Measurements from ENCODE around the gene FAM156A.
"Not testable (repeated sequence)": the region's sequence is repeated elsewhere in the genome, so short reads cannot be mapped to it uniquely, and the experiment has no call there.

Gene FAM156A

GRCh38 chrX:52983321-52984000, 25.1 kb upstream of the FAM156A start:
- H3K4me1 Mint-ChIP-seq (ENCODE audit: low read depth) = no peaks in the 10 kb centered on the region
- H3K36me3 Mint-ChIP-seq (ENCODE audit: low read depth) = no peaks in the 10 kb centered on the region
- no peak for DNase-seq (ENCODE audit: low spot score)
- no peaks in the 10 kb centered on the region for H3K9me3 Mint-ChIP-seq
- no peak overlapping the region for H3K27ac Mint-ChIP-seq
- H3K4me3 Mint-ChIP-seq = no peak overlapping the region
- H3K27me3 Mint-ChIP-seq (ENCODE audit: low read depth) = no peaks in the 10 kb centered on the region

GRCh38 chrX:52979993-52980392, 21.7 kb upstream of the FAM156A start:
- H3K4me3 Mint-ChIP-seq = no peak overlapping the region

DNA sequence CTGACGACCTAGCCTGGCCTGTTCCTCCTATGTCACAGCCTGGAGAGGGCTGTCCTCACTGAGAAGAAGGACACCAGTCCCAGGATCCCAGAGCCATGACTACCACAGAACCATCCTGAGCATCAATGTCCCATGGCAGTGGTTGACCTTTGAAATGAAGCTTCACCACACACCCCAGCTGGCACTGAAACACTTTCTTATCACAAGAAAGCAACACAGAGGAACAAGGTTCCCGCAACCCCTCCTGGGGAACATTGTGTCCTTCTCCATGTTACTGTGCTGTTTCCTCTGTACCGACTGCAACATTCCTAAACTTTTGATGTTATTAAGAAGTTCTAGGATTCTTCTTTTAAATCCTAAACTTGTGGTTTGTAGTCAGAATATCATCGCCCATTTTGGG, 21.2 kb upstream of the FAM156A start:
- DNase-seq (ENCODE audit: low spot score) = no peak
- Mint-ChIP-seq H3K36me3 (ENCODE audit: low read depth) (no peaks in the 10 kb centered on the region), H3K4me1 (ENCODE audit: low read depth) (no peaks in the 10 kb centered on the region), H3K4me3 (no peak overlapping the region), H3K9me3 (no peaks in the 10 kb centered on the region), H3K27me3 (ENCODE audit: low read depth) (no peaks in the 10 kb centered on the region), H3K27ac (no peak overlapping the region)

More at GRCh38 chrX:52979993-52980392, 21.7 kb upstream of the FAM156A start:
- no peak for DNase-seq (ENCODE audit: low spot score)
- H3K4me1 Mint-ChIP-seq (ENCODE audit: low read depth) = no peaks in the 10 kb centered on the region
- H3K9me3 Mint-ChIP-seq = no peaks in the 10 kb centered on the region
- H3K27ac Mint-ChIP-seq = no peak overlapping the region
- H3K27me3 Mint-ChIP-seq (ENCODE audit: low read depth) = no peaks in the 10 kb centered on the region
- H3K36me3 Mint-ChIP-seq (ENCODE audit: low read depth) = no peaks in the 10 kb centered on the region

DNA sequence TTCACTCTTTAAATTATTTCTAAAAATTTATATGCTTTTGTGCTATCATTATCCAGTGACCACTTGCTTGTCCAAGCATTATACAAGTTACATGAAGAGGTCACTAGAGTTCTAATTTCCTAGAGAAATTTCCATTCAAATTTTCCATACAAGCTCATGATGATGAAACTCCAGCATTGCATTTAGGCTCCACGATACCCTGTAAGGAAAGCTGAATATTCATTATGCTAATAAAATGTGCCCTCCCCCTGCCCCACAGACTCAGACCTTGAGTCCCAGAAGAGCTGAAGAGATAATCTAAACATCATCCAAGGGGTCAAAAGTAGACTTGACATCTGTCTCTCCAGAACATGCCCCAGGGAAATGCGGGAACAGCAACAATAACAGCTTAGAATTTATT, 19.6 kb upstream of the FAM156A start:
- DNase-seq (ENCODE audit: low spot score) = no peak
- no peaks in the 10 kb centered on the region for H3K4me1 Mint-ChIP-seq (ENCODE audit: low read depth)
- no peaks in the 10 kb centered on the region for H3K36me3 Mint-ChIP-seq (ENCODE audit: low read depth)
- H3K4me3 Mint-ChIP-seq = no peak overlapping the region
- H3K27ac Mint-ChIP-seq = no peak overlapping the region
- H3K27me3 Mint-ChIP-seq (ENCODE audit: low read depth) = no peaks in the 10 kb centered on the region
- H3K9me3 Mint-ChIP-seq = no peaks in the 10 kb centered on the region

GRCh38 chrX:52975576-52975975, 17.3 kb upstream of the FAM156A start:
- not testable (repeated sequence) for H3K4me1 Mint-ChIP-seq (ENCODE audit: low read depth); H3K4me3 Mint-ChIP-seq; H3K27ac Mint-ChIP-seq; DNase-seq (ENCODE audit: low spot score); H3K27me3 Mint-ChIP-seq (ENCODE audit: low read depth); H3K9me3 Mint-ChIP-seq; H3K36me3 Mint-ChIP-seq (ENCODE audit: low read depth)

DNA sequence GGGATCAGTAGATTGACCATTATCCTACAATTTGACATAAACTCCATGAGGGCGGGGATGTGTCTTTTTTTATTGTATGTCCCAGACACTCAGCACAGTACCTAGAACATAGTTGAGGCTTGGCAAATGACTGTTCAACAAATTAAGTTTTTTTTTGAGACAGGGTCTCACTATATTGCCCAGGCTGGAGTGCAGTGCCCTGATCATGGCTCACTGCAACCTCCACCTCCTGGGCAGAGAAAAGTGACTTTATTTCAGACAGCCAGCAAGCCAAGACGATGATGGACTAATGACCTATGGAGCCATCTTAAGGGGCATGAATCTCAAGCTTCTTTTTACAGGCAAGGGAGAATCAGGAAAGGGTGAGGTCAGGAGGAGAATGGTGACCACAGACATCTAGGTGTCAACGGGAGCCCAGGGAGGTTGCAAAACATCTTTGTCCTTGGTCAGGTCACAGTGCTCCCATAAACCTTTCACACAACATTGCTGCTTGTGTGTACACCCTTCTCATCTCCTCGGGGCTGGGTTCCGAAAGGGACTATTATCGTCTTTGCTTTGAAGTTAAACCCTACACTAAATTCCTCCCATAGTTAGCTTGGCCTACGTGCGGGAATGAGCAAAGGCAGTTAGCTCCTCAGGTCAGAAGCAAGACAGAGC, 16.1 kb upstream of the FAM156A start:
- H3K27me3 Mint-ChIP-seq (ENCODE audit: low read depth); H3K4me1 Mint-ChIP-seq (ENCODE audit: low read depth); DNase-seq (ENCODE audit: low spot score); H3K36me3 Mint-ChIP-seq (ENCODE audit: low read depth); H3K9me3 Mint-ChIP-seq; H3K27ac Mint-ChIP-seq; H3K4me3 Mint-ChIP-seq: not testable (repeated sequence)

DNA sequence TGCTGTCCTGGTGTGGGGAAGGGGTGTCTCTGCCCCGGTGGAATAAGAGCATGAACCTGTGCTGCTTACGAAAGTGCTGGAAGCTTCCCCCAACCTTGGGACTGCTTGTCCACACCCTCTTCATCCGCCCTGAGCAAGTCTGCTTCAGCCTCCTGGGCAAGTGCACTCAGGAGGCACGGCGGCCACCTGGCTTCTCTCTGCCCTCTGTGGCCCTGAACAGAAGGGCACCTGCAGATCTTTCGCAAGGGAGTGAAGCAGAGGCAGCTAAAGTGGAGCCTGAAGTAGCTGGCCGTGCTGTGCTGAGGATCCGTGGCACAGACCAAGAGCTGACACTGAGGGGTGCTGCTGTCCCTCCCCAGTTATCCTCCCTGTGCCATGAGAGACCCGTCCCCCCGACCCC, 9.6 kb upstream of the FAM156A start:
- H3K9me3 Mint-ChIP-seq; H3K4me1 Mint-ChIP-seq (ENCODE audit: low read depth); H3K4me3 Mint-ChIP-seq; H3K36me3 Mint-ChIP-seq (ENCODE audit: low read depth); H3K27me3 Mint-ChIP-seq (ENCODE audit: low read depth); DNase-seq (ENCODE audit: low spot score); H3K27ac Mint-ChIP-seq: not testable (repeated sequence)

DNA sequence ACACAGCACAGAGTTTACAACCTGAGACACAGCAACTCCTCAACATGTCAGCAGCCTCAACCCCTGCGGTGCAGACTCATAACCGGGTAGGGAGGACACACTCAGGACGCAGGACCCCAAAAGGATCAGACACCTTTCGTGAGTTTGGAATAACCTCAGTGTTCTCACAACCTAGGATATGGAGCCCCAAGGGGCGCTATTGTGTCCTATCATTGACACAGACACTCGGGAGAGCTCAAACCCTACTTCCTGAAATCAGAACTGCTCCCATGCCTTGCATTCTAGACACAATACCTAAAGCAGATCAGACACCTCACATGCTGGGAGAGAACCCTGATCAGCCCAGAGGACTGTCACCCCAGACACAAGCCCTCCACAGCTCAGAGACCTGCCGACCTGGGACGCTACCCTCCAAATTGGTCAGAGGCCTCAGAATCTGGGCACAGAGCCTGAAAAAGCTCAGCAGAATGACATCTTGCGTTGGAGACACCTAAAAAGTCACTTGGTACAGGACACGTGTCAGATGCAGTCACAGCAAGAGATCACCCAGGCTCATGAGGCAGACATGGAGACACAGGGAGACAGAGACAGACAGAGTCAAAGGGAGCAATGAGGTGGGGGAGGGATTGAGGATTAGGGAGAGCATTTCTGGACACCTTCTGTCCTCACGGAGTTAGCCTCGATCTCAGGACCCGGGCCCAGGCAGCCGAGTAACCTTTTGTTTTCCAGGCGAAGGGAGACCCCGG, 8.8 kb upstream of the FAM156A start:
- H3K4me1 Mint-ChIP-seq (ENCODE audit: low read depth); H3K27me3 Mint-ChIP-seq (ENCODE audit: low read depth); H3K36me3 Mint-ChIP-seq (ENCODE audit: low read depth); H3K9me3 Mint-ChIP-seq; H3K4me3 Mint-ChIP-seq; H3K27ac Mint-ChIP-seq; DNase-seq (ENCODE audit: low spot score): not testable (repeated sequence)

GRCh38 chrX:52958961-52959360, 643 bp upstream of the FAM156A start:
- not testable (repeated sequence) for H3K4me3 Mint-ChIP-seq; H3K9me3 Mint-ChIP-seq; H3K36me3 Mint-ChIP-seq (ENCODE audit: low read depth); H3K4me1 Mint-ChIP-seq (ENCODE audit: low read depth); DNase-seq (ENCODE audit: low spot score); H3K27ac Mint-ChIP-seq; H3K27me3 Mint-ChIP-seq (ENCODE audit: low read depth)

GRCh38 chrX:52949884-52950283, 8.4 kb downstream of the FAM156A start:
- not testable (repeated sequence) for DNase-seq (ENCODE audit: low spot score); H3K9me3 Mint-ChIP-seq; H3K27ac Mint-ChIP-seq; H3K4me3 Mint-ChIP-seq; H3K4me1 Mint-ChIP-seq (ENCODE audit: low read depth); H3K27me3 Mint-ChIP-seq (ENCODE audit: low read depth); H3K36me3 Mint-ChIP-seq (ENCODE audit: low read depth)

- H3K27me3 Mint-ChIP-seq (ENCODE audit: low read depth); H3K4me1 Mint-ChIP-seq (ENCODE audit: low read depth); H3K27ac Mint-ChIP-seq; H3K9me3 Mint-ChIP-seq; DNase-seq (ENCODE audit: low spot score); H3K4me3 Mint-ChIP-seq; H3K36me3 Mint-ChIP-seq (ENCODE audit: low read depth): not testable (repeated sequence)
Measured at GRCh38 chrX:52949325-52949724, 9.0 kb downstream of the FAM156A start.

DNA sequence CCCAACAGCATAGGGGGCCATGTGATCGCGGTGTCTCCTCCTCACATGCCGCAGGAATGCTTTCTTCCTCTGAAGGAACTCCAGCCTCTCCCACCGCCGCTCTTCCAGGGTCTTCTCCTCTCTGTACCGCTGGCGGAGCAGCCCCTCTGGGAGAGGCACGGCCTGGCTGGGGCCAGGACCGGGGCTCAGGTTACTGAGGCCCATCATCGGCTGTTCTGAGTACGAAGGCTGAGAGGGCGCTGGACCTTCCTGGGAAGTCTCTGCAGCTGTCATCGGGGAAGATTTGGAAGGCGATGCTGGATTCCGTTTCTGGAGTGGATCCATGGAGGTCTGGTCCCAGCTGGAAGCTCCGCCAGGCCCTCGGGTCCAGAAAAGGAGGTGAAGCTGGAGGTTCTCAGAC, 10.1 kb downstream of the FAM156A start:
- H3K27ac Mint-ChIP-seq; H3K4me3 Mint-ChIP-seq; H3K36me3 Mint-ChIP-seq (ENCODE audit: low read depth); H3K27me3 Mint-ChIP-seq (ENCODE audit: low read depth); DNase-seq (ENCODE audit: low spot score); H3K4me1 Mint-ChIP-seq (ENCODE audit: low read depth); H3K9me3 Mint-ChIP-seq: not testable (repeated sequence)

DNA sequence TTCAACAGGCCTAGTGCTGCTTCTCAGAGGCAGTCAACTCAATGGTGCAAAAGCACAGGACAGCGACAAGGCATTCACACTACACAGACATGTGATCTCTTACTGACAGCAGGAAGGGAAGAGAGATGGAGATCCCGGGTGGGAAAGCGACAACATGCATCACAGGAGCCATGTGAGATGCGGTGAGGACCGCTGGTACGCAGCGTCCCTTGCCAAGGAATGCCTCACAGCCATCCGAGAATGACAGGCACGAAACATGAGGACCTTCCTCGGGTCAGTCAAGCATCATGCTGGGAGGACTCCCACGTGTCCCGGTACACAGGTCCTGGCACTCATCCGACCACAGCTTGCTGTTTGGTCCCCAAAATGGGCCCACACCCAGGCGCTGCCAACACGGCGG, 10.8 kb downstream of the FAM156A start:
- DNase-seq (ENCODE audit: low spot score); H3K9me3 Mint-ChIP-seq; H3K27me3 Mint-ChIP-seq (ENCODE audit: low read depth); H3K27ac Mint-ChIP-seq; H3K4me1 Mint-ChIP-seq (ENCODE audit: low read depth); H3K36me3 Mint-ChIP-seq (ENCODE audit: low read depth); H3K4me3 Mint-ChIP-seq: not testable (repeated sequence)

- H3K27ac Mint-ChIP-seq; H3K4me1 Mint-ChIP-seq (ENCODE audit: low read depth); H3K36me3 Mint-ChIP-seq (ENCODE audit: low read depth); DNase-seq (ENCODE audit: low spot score); H3K9me3 Mint-ChIP-seq; H3K4me3 Mint-ChIP-seq; H3K27me3 Mint-ChIP-seq (ENCODE audit: low read depth): not testable (repeated sequence)
Measured at GRCh38 chrX:52945838-52946494, 12.4 kb downstream of the FAM156A start.
